Calu3 (cell line): Measurements from ENCODE around the gene LLGL1. TPM values are rescaled to one million over a fixed set of nuclear protein-coding genes. Genes with fewer than 3 reads are reported as not detected.

Experiments
- BruUV-seq: library from RNA; stranded (reverse); fragments of 400-500 nt; replicated peaks from 2 replicates; lab custom pipeline; 2021; lab: Mats Ljungman, UMichigan
- CTCF ChIA-PET: fragments of 300-600 bp; sonication (Branson Sonifier 250); formaldehyde crosslinking; loops from one replicate; lab custom pipeline; 2022; ENCODE audit warnings: antibody characterized with exemption; lab: Charles Lee
- DNase-seq: peaks from one replicate; pipeline ENCODE4 v3.0.0; 2022
- H3K27ac Mint-ChIP-seq: one replicate; pipeline ENCODE4 v1.8.0; 2022; ENCODE audit warnings: mixed read lengths; ENCODE audit not compliant: unreplicated experiment
- H3K27me3 Mint-ChIP-seq: one replicate; pipeline ENCODE4 v1.8.0; 2022; ENCODE audit warnings: mixed read lengths; ENCODE audit not compliant: unreplicated experiment
- H3K36me3 Mint-ChIP-seq: one replicate; pipeline ENCODE4 v1.8.0; 2022; ENCODE audit warnings: mild to moderate bottlenecking, moderate library complexity, mixed read lengths; ENCODE audit not compliant: insufficient read depth, unreplicated experiment
- H3K4me1 Mint-ChIP-seq: one replicate; pipeline ENCODE4 v1.8.0; 2022; ENCODE audit warnings: mild to moderate bottlenecking, low read depth, mixed read lengths; ENCODE audit not compliant: unreplicated experiment
- H3K4me3 Mint-ChIP-seq: one replicate; pipeline ENCODE4 v1.8.0; 2022; ENCODE audit warnings: mild to moderate bottlenecking, low read depth, moderate library complexity, mixed read lengths; ENCODE audit not compliant: unreplicated experiment
- H3K9me3 Mint-ChIP-seq: one replicate; pipeline ENCODE4 v1.8.0; 2022; ENCODE audit warnings: low read depth, mixed read lengths; ENCODE audit not compliant: unreplicated experiment
- intact Hi-C: fragments of 100-400 bp; cut with micrococcal nuclease; formaldehyde crosslinking; loops from one replicate; pipeline ENCODE4 v1.10.0; 2022; ENCODE audit not compliant: unreplicated experiment
- total RNA-seq: library from RNA; stranded (reverse); gene quantifications from 2 replicates; pipeline ENCODE4 v1.2.3, GENCODE V29; 2022
- TF ChIP-seq, protein P1 (sequence below): fragments of 200-600 bp; IDR thresholded peaks from one replicate; pipeline ENCODE4 v1.8.0; 2022; ENCODE audit warnings: antibody characterized with exemption; ENCODE audit not compliant: unreplicated experiment

LLGL1 gene
- total RNA-seq, 1 experiment from 2014 or later: 10.0 TPM

DNA sequence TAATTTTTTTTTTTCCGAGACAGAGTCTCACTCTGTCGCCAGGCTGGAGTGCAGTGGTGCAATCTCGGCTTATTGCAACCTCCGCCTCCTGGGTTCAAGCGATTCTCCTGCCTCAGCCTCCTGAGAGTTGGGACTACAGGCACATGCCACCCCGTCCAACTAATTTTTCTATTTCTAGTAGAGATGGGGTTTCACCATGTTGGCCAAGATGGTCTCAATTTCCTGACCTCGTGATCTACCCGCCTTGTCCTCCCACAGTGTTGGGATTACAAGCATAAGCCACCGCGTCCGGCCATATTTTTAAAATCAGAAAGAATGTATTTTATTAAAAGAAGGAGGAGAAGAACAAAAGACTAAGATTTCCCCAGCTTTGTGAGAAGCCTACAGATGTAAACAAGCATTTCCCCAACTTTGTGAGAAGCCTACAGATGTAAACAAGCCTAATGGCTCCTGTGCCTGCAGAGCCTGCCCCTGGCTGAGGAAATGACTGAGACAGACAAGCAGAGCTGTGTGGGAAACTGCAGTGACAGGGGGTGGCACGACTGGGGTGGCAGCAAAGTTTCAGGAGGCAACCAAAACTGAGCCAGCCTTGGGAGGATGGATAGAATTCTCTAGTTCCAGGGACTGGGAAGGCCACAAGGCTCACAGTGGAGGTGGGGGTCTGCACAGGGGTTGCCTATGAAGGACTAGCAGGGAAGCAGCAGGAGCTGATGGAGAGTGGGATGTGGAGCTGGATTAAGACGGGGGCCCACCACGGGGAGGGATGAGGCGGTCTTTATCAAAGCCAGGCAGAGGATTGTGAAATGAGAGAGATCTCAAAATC, 66.5 kb downstream of the LLGL1 start:
- no peak overlapping the region for H3K27ac Mint-ChIP-seq
- H3K9me3 Mint-ChIP-seq: no peaks in the 10 kb centered on the region
- H3K4me1 Mint-ChIP-seq: no peaks in the 10 kb centered on the region
- no TSS peak for BruUV-seq
- CTCF ChIA-PET: no interaction called here
- no peaks in the 10 kb centered on the region for H3K27me3 Mint-ChIP-seq
- no peak overlapping the region for H3K4me3 Mint-ChIP-seq
- intact Hi-C loops: no loop called here
- H3K36me3 Mint-ChIP-seq: peaks cover 20% of the 10 kb centered on the region
- DNase-seq: no peak
- TF ChIP-seq, protein P1, sequence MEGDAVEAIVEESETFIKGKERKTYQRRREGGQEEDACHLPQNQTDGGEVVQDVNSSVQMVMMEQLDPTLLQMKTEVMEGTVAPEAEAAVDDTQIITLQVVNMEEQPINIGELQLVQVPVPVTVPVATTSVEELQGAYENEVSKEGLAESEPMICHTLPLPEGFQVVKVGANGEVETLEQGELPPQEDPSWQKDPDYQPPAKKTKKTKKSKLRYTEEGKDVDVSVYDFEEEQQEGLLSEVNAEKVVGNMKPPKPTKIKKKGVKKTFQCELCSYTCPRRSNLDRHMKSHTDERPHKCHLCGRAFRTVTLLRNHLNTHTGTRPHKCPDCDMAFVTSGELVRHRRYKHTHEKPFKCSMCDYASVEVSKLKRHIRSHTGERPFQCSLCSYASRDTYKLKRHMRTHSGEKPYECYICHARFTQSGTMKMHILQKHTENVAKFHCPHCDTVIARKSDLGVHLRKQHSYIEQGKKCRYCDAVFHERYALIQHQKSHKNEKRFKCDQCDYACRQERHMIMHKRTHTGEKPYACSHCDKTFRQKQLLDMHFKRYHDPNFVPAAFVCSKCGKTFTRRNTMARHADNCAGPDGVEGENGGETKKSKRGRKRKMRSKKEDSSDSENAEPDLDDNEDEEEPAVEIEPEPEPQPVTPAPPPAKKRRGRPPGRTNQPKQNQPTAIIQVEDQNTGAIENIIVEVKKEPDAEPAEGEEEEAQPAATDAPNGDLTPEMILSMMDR: no peak

Other genes starting within 250 kb of the LLGL1 start
- 17.7 and 19.6 TPM in 2 replicates for gene ATPAF2, start 186.5 kb upstream of the LLGL1 start, total RNA-seq
- gene GID4, start 186.2 kb upstream of the LLGL1 start, total RNA-seq: 7.3 and 7.4 TPM in 2 replicates
- 24.9 and 34.5 TPM in 2 replicates for gene DRG2, start 137.7 kb upstream of the LLGL1 start, total RNA-seq
- gene MYO15A, start 116.9 kb upstream of the LLGL1 start, total RNA-seq: 0.38 and 0.76 TPM in 2 replicates
- gene ALKBH5, start 41.8 kb upstream of the LLGL1 start, total RNA-seq: 51.7 and 54.9 TPM in 2 replicates
- gene FLII, start 33.1 kb downstream of the LLGL1 start, total RNA-seq: 281 and 298 TPM in 2 replicates
- 13.3 and 14.7 TPM in 2 replicates for gene MIEF2, start 35.0 kb downstream of the LLGL1 start, total RNA-seq
- 39.7 and 40.2 TPM in 2 replicates for gene TOP3A, start 89.4 kb downstream of the LLGL1 start, total RNA-seq
- gene SMCR8, start 89.7 kb downstream of the LLGL1 start, total RNA-seq: 20.4 and 24.5 TPM in 2 replicates
- 52.3 and 55.7 TPM in 2 replicates for gene SHMT1, start 137.9 kb downstream of the LLGL1 start, total RNA-seq
- 1.4 and 2.4 TPM in 2 replicates for gene EVPLL, start 152.1 kb downstream of the LLGL1 start, total RNA-seq